GM18867 (cell line): ENCODE measurements around the gene PRELID3B.

Experiments used
- ATAC-seq: cut with Tn5 transposase; IDR thresholded peaks from one replicate; pipeline ENCODE4 v1.9.1; 2021; ENCODE audit warnings: mild to moderate bottlenecking, moderate library complexity; ENCODE audit not compliant: unreplicated experiment

PRELID3B gene

DNA sequence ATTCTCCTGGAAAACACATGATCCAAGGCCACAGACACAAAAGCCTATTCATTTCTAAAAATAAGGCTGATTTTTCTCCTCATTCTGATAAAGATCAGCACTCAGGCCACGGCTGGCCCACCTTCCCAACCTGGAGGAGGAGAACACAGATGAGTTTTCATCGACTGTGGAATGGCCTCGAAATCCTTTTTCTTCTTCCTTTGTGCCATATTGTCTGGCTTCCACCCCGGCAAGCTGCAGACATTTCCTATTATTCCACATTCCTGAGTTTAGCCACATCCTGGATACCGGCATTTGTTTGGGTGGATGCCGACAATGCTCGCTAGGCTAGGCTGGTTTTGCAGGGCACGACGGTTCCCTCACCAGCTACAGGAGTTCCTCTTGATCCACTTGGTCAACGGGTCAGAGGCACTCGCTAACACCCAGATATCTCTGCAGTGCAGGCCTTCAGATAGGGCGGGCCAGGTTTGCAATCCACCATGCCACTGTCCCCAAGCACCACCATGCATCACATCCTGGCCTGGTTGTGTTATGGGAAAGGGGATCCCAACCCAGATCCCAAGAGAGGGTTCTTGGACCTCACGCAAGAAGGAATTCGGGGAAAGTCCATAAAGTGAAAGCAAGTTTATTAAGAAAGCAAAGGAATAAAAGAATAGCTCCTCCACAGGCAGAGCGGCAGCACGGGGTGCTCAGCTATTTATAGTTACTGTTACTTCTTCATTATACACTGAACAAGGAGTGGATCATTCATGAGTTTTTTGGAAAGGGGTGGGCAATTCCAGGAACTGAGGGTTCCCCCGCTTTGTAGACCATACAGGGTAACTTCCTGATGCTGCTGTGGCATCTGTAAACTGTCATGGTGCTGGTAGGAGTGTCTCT, 31.4 kb downstream of the PRELID3B start:
- ATAC-seq: no peak

DNA sequence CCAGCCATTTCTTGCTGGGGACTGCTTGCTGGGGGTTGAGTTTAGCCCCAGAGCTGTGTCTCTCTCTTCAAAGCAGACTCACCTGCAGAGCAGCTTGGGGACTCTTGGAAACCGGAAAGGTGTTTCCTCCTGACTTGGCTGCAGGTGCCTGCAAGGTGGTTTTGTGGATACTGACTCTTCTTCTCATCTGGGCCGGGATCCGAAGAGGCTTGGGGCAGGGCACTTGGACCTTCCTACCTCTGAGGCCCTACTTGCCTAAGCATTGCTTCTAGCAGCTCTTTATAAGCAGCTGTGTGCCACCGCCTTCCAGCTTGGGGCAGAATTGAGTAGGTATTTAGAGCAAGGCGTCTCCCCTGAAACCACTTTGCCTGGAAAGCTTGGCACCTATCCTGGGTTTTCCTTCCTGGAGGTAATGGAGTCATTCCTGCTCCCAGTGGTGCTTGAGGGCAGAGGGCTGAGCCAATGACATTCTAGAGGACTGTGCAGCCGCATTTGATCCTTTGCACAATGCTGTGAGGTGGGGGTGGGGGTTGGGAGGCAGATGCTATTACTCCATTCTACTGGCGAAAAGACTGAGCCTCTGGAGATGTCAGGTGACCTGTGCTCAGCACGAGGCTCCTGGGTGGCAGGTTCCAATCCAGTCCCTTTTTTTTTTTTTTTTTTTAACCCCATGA, 32.1 kb downstream of the PRELID3B start:
- no peak for ATAC-seq

DNA sequence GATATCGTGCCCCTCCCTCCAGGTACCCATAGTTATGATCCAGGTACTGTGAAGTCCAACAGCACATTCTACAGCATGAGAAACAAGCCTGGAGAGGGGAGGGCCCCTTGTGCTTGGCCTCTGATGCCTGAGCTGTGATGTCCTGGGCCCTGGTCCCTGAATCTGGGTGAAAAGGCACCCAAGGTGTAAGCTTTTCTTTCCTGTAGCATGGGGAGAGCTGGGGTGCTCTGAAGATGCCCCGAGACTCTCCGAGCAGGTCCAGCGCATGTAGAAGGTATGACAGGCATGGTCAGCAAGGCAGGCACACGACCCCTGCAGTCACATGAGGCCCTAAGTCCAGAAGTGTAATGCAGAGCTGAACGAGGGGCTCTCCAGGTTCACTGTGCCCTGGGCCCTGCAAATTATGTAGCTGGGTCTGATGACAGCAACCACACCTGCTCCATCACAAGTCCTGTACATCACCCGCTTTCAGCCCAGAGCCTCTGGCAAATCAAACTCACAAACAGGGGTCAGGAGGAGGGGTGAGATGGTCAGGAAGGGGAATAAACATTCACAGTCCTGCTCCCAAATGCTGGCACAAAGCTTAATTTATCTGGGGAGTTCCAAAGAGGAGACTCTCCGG, 33.8 kb downstream of the PRELID3B start:
- ATAC-seq: no peak

DNA sequence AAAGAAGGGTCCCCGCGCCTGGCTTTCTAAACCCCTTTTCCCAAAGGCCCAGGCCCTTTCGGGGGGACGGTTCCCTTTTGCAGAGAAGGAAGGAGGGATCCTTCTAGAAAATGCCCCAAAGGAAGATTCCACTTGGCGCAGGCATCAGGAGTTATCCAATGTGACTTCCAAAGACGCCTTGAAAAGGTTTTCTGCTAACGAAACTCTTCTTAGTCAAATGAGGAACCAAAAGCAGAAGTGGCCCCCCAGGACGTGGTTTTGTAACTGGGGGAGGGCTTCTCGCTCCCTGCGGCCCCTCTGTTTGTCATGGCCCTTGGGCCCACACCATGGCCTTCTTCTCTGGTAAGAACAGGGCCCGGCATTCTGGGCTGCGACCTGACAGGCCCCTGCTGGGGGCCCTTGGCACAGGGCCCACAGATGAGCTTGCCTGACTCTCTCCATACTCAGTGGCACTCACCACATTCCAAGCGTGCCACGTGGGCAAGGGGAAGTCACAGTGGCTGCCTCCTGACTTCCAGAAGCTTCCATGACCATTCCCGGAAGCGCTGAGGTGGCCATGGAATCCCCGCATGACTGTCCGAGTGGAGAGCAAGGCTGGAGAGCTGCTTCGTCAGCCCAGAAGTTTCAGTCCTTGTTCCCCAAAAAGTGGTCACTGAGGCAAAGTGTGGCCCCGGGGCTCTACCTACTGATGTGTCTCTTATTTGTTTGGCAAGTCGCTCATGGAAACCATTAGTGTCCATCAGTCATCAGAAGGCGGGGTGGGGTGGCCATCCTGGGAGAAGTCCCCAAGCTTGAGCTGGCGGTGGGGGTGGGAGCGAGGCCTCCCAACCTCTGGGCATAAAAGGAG, 34.7 kb downstream of the PRELID3B start:
- peak; percentile 41 for ATAC-seq

DNA sequence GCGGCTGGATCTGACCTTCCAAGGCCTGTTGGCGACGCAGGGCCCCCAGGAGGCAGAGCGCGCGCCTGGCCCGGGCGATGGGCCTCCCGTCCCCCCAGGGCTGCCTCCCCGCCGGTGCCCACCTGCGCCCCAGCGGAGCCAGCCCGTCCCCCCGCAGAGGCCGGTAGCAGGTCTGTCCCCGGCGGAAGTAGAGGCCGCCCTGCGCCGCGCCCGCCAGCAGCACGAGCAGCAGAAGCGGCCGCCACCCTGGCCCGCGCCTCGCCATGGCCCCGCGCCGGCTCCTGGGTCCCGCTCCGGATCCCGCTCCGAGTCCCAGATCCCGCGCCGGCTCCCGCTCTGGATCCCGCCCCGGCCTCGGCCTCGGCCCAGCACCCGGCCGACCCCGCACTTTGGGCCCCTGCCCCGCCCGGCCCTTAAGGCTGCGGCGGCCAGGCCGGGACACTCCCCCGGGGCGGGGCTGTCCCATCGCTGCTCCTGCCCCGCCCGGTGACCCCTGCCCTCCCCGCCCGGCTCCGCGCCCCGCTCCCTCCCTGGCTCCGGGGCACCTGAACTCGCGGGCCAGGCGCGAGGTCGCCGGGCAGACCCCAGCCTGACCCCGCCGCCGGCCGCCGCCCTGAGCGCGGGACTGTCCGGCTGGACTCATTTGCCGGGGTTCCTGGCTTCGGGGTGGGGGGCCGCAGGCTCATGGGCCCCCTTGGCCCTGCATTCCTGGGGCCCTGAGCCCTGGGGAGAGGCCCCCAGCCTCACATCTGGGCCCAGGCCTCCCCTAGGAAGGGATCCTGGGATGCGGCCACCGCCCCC, 35.5 kb downstream of the PRELID3B start, which contains the start of gene CTSZ:
TSS of gene CTSZ (minus strand) at position 391 of the 801 bp plus-strand sequence. CDS start at position 265, 126 bp downstream.
- ATAC-seq: peak; percentile 29

DNA sequence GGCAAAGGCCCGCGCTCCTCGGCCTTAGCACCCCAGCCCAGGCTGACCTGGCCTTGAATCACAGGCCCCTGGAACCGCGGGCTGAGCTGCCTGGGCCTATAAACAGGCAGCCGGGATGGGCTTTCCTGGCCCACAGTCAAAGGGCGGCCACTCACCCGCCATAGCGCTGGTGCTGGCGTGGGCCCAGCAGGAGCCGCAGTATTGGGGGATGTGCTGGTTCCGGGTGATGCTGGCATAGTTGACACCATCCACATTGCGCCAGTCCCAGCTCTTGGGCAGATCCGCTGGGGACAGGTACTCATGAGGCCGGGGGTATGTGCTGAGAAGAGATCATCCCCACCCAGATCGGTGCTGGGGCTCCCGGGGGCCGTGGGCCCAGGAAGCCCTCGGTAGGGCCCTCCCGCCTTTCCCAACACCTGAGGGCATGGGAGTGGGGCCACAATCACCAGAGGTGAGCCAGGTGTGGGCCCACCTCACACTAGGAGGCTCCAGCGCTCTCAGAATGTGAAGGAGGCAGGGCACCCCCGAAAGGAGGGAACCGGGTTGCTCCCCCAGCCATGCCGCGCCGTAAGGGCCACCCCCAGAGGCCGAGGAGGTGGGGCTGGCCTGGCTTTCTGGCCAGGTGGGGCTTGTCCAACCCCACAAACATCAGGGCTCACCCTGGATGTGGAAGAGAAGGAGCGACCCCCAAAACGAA, 36.3 kb downstream of the PRELID3B start:
- no peak for ATAC-seq

DNA sequence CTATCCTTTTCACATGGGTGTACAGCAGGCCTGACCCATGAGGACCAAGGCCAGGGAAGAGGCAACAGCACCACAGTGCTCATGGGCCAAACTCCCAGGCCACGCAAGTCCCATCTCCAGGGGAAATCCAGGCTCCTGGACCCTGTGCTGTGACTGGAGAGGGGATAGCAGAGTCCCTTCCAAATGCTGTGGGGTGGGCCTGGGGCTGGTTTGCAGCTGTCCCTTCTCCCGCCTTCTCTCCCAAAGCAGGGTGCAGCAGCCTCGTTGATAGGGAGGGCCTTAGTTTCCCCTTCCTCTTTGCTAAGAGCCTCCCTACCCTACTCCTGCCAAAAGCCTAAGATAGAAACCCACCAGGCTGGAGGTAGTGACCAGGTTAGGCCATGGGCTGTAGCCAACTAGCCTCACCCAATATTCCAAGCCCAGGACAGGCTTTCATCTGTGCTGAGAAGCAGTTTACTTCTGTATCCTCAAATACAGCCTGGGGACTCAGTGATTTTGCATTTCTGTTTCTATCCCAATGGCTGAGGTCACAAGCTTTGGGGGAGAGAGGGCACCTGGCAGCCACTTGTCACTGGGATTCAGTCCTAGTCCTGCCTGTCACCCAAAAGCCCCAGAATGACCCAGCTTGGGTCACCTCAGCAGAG, 36.9 kb downstream of the PRELID3B start:
- ATAC-seq: no peak

DNA sequence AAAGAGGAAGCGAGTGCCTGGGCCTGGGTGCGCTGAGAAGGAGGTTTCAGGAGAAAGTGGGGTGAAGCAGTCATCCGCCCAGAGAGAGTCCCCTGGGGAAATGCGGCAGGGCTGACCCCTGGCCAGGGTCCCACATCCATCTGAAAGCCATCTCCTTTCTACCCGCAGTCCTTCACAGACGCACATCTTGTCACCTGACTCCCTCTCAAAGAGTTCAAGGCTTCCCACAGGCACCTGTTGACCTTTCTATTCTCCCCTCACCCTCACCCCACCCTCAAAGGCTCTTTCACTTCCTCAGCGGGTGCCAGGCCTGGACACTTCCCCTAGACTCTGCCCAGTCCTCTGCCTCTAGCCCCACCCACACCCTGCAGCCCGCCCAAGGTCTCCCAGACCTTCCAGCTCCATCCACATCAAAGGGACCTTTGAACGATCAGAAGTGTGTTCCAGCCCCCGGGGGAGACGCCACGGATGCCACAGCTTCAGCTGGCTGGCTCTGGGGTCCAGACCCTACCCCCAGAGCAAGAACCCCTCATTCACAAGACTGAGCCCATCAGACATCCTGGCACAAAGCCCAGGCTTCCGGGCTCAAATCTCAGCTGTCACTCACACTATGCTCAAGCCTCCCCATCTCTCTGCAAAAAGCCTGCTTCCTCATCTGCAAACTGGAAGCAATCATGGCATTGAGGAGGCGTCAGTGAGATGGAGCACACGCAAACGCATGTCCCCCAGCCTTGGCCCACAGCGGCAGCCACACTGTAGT, 37.6 kb downstream of the PRELID3B start:
- peak; percentile 58 for ATAC-seq

DNA sequence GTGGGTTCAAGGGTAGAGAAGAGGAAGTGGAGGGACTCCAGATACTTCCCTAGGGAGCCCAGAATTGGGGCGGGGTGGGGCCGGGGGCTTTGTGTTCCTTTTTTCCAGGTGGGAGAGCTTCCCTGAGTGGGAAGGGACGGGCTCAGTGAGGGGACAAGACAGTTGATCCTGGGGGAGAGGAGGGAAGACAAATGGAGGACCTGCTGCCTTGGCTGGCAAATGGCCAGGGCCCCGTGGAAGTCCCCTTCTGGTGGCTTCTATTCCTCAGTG, 38.2 kb downstream of the PRELID3B start:
- ATAC-seq: no peak

DNA sequence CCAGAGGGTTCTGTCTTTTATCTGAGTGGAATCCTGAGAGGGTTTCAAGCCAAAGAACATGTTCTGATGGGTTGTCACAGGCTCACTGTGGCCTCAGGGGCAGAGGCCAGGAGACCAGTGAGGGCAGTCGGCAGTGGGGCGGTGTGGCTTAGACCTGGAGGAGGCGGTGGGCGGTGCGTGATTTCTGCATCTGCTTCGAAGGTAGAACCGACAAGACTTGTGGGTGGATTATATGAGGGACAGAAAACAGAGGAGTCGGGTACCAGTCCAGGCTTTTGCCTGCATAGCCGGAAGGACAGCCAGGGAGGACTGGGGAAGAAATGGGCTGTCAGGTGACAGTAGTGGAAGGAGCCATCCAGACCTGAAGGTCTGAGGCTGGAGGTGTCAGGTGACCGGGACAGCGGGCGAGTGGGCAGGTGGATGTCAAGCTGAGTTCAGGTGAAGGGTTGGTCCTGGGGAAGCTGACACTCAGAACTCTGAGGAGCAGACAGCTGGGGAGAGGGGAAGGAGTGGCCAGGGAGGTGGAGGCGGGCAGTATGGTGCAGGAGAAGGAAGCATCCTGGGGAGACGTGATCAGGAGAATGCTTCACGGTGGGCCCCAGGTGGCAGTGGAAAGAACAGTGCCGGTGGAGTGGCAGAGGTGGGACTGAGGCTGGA, 38.6 kb downstream of the PRELID3B start:
- ATAC-seq: no peak

DNA sequence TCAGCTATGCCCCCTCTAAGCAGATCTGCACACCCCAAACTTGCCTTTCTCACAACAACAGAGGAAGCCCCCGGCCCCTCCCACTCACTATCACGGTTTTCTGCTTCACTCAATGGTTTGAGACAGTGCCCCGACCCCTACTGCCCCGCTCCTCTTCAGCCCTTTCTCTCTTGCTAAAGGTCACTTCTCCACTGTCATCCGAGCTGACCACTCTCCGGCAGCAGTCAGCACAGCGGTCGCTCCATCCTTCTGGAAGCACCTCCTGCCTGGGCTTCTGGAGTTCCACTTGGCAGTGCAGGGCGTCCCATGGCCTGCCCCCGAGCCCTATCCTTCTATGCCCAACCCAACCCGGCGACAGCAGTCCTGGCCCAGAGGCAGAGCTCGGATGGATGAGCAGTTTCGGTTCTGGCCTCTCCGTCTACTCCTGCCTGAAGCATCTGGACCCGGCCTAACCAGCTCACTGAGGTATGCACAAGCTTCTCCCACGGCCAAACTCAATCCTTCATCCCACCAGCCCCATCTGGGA, 39.6 kb downstream of the PRELID3B start:
- ATAC-seq: no peak

DNA sequence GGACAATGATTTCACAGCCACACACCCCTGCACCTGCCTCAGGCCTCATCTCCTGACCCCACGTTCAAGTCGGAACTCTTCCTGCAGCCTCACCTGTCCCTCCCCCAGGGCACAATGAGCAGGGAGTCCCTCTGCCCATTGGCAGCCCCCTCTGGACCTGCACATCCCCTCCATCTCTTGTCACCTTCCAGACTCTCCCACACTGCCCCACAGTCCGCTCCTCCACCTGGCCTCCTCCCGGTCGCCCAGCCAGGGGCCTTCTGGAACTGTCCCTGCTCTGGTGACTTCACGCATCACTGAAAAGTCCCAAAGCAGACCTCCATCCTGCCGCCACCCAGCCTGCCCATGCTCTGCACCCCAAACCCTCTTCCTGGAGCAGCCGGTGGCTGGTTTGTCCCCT, 40.2 kb downstream of the PRELID3B start:
- ATAC-seq: no peak

DNA sequence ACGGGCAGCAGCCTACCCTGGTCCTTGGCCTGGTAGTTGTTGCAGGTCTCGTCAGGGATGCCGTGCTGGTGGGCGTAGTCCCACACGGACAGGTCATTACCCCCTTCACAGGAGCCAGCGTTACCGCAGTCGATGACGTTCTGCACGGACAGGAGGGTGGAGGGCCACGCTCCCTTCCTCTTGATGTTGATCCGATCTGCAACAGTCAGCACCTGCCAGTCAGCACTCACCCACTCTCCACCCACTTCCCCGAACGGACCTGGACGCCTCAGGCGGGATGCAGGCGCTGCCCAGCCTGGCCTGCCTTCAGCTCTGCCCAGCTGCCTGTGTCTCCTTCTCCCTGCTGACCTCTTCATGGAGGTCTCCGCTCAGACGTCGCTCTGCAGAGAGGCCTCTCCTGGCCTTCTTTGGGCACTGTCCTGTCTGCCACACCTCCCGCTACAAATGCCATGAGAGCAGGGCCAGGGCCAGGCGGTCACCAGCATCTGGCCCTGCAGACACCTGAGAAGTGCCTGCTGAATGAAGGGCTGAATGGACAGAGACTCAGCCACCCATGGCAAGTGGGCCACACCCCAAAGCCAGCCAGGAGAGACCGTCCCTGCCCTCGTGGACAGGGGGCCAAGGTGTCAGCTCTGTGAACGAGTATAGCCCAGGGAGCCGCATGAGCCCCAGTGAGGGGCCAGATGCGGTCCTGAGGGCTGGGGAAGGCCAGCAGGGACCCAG, 41.0 kb downstream of the PRELID3B start:
- no peak for ATAC-seq

DNA sequence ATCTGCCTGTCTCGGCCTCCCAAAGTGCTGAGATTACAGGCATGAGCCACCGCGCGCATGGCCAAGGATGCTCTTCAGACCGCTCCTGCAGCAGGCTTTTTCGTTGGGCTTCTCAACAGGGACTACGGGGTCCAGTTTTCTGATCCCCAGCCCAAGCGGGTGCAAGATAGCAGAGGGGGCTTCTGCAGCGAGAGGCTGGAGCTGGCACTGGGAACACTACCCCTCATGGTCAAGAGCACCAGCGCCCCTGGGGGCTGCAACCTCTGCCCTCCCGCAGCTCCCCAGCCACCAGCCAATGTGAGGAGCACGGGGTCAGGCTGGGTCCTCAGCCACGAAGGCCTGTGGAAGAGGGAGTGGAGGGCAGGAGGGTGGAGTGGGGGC, 41.5 kb downstream of the PRELID3B start:
- ATAC-seq: no peak

DNA sequence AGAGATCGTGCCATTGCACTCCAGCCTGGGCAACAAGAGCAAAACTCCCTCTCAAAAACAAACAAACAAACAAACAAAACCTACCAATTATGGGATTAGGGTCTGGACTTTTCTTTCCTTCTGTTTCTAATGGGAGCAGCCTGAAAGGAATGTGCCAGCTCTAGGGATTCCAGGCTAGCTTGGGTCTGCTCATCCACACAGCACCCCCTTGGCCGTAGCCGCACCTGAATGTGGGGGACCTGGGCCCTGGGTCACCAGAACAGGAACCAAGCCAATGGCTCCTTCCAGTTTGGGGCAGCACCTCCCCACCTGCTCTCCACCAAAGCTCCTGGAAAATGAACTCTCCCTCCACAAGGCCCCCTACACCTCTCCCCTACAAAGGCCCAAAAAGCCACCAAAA, 42.3 kb downstream of the PRELID3B start:
- no peak for ATAC-seq

DNA sequence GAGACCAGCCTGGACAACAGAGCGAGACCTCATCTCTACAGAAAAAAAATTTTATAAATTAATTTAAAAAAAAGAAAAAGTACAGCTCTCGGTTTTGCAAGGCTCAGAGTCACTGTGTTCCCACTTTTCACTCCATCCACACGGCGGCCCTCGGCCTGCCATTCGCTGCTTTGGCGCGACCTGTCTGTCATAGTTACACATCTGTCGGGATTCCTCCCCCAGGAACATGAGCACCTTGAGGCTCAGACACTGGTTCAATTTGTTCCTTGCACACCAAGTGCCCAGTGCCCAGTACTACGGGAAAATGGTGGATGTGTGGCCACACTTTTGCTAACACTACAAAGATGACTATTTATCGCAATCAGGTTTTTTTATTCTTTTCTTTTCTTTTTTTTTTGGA, 43.9 kb downstream of the PRELID3B start:
- ATAC-seq: no peak

DNA sequence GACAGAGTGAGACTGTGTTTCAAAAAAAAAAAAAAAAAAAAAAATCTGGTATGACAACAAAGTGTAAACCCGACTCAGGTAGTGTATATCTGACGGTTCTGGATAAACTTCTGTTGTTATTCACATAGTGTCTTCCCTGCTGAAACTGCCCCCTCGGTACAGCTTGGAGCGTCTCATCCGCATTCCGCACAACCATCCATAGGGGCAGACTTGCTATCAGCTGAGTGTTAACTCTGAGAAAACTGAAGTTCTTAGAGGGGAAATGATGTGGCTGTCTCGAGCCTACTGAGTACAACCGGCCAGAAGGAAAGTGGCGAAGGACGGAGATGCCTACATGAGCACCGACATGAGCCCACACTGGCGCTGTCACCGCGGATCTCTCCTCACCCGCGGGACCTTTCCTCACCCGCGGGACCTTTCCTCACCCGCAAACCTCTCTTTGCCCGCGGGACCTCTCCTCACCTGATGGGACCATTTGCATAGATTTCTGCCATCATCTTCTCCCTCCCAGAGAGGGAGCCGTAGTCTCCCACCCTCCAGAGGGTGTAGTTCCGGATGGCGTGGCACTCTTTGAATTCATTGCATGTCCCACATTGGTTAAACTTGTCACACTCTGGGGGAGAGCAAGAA, 45.3 kb downstream of the PRELID3B start:
- ATAC-seq: no peak
